GM18907 (cell line): Measurements from ENCODE around the gene MACROD2.
A peak's percentile ranks its signal among the peaks of the same experiment; 100 is the strongest.

Experiments
- ATAC-seq: cut with Tn5 transposase; IDR thresholded peaks from one replicate; pipeline ENCODE4 v1.9.1; 2021; ENCODE audit warnings: mild to moderate bottlenecking, moderate library complexity; ENCODE audit not compliant: unreplicated experiment

MACROD2 gene

DNA sequence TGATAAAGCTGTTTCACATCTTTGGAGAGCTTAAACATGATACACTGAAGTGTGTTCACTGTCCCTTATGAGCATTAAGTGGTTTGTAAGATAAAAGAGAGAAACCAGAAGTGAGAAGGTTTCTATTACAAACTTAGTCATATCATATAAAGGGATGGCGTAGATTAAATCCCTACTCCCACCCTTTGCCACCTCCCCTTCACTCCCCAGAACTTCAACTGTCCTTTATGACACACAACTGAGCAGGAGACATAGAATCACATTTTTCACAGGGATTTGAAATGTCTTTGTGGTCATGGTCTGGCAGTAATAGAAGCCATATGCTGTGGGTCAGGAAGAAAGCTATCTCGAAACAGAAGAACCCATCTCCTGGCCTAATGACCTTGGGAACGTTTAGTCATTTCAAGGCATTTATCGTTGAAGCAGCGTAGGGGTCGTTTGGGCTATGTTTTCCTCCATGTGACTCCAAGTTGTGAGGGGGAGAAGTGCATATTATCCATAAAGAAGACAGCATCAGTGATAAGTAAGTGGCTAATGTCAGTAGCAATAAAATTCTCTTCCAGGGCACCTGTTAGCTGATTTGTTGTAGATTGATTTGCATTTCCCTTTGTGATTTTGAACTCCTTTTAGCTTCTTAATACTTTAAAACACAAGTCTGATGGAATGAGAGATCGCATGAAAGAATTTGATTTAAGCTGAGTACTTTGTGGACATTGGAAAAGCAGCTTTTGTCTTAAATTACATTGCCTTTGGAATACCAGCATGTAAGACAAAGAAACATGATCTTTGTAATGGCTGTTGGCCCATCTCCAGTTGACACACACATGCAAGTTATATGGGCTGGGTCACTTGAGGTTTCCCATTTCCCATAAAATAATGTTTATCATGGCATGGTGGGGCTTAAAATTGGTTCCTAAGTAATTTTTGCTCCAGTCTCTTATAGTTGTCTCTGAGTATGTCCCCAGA is 843.6 kb downstream of the MACROD2 start:
- ATAC-seq: peak; percentile 83

DNA sequence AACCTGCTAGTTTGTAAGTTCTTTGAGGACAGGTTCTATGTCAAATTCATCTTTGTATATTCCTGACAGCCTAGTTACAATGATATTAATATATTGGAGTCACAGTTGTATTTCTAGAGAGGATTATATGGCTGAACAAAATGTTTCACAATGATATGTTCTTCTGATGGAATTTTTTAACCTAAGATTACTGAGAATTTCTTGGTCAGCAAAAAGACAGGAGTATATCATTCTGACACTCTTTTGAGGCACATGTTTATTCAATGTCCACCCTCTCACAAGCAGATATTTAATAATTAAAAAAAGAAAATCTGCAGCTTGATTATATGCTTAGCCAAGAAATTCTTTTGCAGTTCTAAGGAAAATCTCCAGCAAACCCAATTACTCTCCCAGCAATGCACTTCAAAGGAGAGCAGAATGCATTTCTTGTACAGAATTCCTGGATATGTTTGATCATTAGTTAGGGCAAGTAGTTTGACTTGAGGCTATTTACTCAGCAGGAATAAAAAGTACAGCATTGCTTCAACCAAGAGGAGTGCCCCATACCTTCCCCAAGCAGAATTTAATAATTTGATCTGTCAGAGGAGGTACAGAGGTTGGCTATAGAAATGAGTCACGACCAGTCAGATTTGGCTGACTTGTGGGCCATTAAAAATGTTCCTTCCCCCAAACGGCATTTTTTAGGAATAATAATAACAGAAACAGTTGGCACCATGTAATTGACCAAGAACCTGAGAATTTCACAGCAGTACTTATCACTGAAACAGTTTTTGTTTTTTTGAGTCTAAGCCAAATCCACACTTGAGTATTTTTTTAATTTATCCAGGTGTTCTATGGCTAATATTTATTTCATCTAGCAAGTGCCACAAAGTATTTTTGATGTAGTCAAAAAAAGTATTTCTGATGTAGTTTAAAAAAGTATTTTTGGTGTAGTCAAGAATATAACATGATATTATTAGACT is 850.2 kb downstream of the MACROD2 start:
- no peak for ATAC-seq

DNA sequence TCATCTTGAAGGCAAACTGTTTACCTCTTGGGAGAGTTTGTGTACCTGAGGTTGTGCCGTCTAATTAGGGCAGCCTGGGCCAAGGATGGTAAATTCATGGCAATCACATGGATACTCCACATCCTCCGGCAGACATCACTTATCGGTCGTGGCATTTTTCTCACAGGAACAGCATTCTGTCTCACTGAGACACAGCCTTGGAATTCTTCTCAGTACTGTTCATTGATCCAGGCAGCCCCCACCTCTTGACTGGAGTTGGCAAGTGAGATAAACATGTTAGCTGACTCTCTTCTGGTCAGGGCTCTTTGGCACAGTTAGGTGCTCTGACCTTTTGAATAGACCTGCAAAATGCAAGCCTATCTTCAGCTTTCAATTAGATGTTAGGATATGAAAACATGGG is 853.5 kb downstream of the MACROD2 start:
- ATAC-seq: no peak

- ATAC-seq: peak; percentile 70
Measured at GRCh38 chr20:14853079-14853478, 857.8 kb downstream of the MACROD2 start.

DNA sequence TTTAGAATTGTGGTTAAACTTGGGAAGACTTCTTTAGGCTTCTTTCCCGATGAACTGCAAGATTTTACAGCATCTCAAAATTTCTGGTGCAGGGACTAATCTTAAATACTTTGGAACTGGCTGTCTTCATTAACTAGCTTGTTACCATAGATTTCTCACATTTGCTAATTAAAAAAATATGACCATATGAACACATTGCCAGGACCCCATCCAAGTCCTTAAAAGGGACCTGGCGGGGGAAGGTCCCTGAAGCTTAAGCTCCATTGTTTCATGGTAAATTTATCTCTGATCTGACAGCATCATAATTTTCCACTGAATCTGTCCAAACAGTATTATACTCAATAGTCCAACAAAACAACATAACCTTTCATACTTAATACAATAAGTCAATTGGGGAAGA is 859.9 kb downstream of the MACROD2 start:
- no peak for ATAC-seq

DNA sequence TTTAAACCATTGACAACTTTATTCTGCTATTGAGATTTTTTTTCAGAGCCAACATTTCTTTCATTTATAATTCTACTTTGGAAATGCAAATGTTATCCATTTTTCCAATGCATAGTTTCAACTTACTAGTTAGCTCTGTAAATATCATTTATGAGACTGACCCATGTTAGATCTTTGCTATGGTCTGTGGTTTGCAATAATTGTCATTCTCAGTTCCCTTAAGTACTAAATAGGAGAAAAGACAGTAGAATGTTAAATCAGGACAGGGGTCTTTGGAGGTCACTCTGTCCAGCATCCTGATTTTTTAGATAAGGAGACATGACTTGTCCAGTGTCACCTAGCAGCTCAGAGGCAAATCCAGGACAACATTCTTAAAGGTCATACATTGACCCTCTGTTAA is 864.3 kb downstream of the MACROD2 start:
- no peak for ATAC-seq

DNA sequence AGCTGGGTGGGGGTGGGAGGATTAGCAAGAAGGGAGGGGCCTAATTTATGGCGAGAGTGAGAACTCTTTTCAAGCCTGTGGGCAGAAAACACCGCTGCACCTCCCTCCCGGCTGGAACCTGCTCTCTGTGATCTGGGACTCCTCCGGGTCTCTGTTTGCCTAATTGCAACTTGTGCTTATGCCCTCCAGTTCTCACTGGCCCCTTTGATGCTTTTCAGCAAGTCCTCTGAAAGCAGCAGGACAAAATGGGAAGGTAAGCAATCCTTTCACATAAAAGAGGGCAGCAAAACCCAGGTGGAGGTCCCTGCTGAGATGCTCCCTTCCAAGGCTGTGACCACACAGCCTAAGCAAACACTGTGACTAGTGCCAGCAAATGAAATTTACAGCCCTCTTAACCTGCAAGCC is 865.1 kb downstream of the MACROD2 start:
- peak; percentile 61 for ATAC-seq

DNA sequence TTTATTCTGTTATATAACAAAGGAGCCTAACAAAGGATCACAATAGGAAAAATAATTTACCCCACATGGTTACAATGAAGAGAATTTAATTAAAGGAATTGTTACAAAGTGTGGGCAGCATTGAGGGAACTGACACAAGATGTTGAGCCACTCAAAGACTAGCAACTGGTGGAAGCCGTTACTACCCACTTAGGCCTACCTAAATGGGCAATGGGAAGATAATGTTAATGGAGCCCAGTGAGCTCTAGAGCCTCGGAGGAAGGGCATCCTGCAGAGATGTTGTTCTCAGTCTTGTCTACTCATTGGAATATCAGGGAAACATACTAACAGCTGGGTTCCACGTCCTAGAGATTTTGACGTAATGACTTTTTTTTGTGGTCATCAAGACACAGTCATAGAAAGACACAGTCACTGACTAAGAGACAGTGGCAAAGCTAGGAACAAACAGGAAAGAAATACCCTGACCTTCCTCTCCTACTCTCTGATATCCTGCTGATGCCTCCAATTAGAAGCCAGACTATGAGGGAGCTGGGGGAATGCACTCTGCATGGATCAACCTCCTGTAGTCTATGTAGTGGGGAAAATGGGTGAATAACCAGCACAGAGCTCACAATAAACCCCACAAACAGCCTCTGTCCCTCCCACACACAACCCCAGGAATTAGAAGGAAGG is 865.8 kb downstream of the MACROD2 start:
- no peak for ATAC-seq

DNA sequence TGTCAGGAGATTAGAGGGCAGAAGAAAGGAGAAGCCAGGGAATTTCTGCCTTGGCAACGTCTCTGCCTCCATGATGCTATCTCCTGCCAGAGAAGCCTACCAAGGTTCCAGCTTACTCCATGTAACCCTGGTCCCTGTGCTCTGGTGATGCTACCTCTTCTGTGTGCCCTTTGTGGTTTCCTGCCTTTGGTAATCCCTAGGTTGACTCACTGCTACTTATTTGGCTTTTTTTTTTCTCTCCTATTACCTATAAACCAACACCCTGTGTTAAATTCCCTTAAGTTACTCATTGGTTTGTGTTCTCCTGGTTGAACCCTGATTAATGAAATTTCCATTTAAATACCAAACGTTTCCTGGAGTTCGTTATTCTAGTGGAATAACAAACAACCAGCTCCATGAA is 869.9 kb downstream of the MACROD2 start:
- peak; percentile 55 for ATAC-seq

DNA sequence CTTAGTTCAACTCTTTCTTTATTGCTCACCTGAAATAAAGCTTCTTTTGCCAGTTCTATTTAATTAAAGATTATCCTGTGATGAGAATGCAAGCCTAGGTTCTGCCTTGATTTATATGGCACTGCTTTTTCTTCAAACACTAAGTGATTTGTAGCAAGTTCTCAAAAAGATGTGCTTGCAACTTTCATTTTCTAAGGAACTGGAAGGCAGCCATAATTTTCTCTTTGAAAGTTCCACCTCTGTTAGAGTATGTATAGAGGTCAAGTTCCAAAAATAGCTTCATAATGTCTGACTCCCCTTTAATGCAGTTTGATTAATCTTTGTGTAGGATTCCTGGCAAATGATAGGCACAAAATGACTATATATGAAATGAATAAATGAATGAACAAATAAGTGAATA is 870.4 kb downstream of the MACROD2 start:
- no peak for ATAC-seq

- no peak for ATAC-seq
Measured at GRCh38 chr20:14866841-14867514, 871.7 kb downstream of the MACROD2 start.

- ATAC-seq: no peak
Measured at GRCh38 chr20:14877301-14878028, 882.1 kb downstream of the MACROD2 start.

DNA sequence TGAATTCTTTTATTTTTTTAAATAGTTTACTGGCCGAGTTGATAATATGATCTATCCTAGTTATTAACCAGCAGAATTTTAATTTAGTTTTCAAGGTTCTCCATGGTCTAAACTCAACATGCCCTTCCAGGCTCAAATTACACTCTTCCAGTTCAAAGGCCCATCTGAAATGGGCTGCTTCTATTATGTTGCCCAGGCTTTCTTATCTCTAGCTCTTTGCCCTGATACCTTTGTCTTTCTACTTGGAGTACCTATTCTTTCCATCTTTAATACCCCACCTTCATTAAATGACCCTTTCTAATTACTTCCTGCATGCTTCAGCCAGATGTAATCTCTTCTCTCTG is 883.3 kb downstream of the MACROD2 start:
- ATAC-seq: no peak

- ATAC-seq: peak; percentile 86
Measured at GRCh38 chr20:14879020-14879697, 883.8 kb downstream of the MACROD2 start.

GRCh38 chr20:14879839-14880238 is 884.5 kb downstream of the MACROD2 start:
- ATAC-seq: no peak

DNA sequence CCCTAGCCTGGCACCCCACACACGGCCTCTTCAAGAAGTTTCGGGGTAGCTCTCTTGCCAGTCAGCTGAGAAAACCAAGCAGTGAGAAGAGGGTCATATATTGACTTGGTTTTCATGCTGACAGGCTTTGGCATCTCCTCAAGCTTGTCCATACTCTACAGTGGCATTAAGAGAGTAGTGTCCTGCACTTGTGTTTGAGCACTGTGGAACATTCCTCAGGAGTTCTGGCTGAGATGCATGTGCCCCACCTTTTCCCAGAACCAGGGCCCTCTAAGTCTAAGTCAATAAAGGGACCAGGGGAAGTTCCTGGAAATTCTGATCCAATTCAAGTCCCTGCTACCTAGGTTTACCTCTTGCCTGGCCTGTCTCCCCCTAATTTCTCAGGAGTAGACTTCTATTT is 886.2 kb downstream of the MACROD2 start:
- ATAC-seq: no peak

GRCh38 chr20:14882157-14882556 is 886.8 kb downstream of the MACROD2 start:
- ATAC-seq: no peak

DNA sequence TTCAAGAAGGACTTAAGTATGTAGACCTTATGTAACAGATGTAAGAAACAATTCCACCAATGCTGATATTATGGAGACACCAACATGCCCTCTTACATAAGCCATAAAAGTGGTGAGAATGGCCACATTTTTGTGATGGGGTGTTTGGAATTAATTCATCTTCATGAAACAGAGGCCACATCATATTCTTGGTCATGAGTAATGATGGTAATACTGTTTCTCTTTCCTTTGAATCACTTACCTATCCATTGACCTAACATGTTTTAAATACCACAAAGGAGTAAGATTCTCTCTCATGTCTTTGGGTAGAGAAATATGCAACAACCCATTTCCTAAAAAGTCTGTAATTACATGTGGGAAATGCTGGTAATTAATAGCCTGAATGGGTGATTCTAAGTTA is 887.5 kb downstream of the MACROD2 start:
- no peak for ATAC-seq

DNA sequence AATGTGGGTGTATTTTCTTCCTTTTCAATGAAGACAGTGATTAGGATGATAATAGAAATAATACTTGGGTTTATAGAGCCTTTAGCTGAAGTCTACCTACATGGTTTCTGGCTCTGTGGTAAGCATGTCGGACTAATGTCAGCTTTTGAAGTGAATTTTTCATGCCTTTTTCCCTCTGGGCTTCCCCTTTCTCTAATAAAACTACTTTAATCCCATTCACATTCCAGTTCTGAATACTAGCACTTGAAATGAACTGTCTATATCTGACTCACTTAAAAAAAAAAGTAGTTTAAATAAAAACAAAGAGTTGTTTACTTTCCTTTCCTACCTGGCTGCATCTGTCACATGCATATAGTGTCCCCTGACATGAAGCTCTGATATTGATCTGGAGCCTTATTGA is 888.0 kb downstream of the MACROD2 start:
- ATAC-seq: no peak
